Measurements from ENCODE around the gene RNF43. TPM values are rescaled to one million over a fixed set of nuclear protein-coding genes. Genes with fewer than 3 reads are reported as not detected.

The RNF43 gene
- total RNA-seq, 1 experiment from 2014 or later: 3.8 TPM

GRCh38 chr17:58390884-58391283 is 26.4 kb downstream of the RNF43 start:
- no peaks in the 10 kb centered on the region for H3K36me3 ChIP-seq (ENCODE audit: low read depth, low read length)
- ChIA-PET CTCF (no interaction called here), POLR2A (ENCODE audit: unreplicated experiment) (no interaction called here)
- DNase-seq (no peak), ATAC-seq (no peak)
- intact Hi-C loops (cut with micrococcal nuclease): loop anchor here (1.0 kb wide), 1 partner anchor 26 kb away; the partner anchor contains the start of gene RNF43
- H3K4me3 ChIP-seq (ENCODE audit: low read length): no peak overlapping the region
- no peaks in the 10 kb centered on the region for H4K20me1 ChIP-seq (ENCODE audit: low read length)
- no peak for TF ChIP-seq EZH2 (IDR thresholded peaks at IDR 0.05; ENCODE audit: low read length, unreplicated experiment)
- peaks cover 4% of the 10 kb centered on the region for H3F3A ChIP-seq (ENCODE audit: low read length, unreplicated experiment)
- no peak overlapping the region for H2AFZ ChIP-seq (ENCODE audit: low read length)
- no peak overlapping the region for H3K9ac ChIP-seq (ENCODE audit: low read length)
- no peaks in the 10 kb centered on the region for H3K9me2 ChIP-seq (replicated peaks; ENCODE audit: low read length)
- BruUV-seq (replicated peaks): no TSS peak
- H3K9me3 ChIP-seq (ENCODE audit: low read length): no peaks in the 10 kb centered on the region
- peak overlapping the region; percentile 20; the same call in 1 of the 2 replicates for H3K27ac ChIP-seq (ENCODE audit: low read length)
- peaks cover 57% of the 10 kb centered on the region for H3K4me1 ChIP-seq (ENCODE audit: insufficient read depth, low read length)
- peak overlapping the region; percentile 63 for H3K4me2 ChIP-seq (ENCODE audit: low read length)
- no peaks in the 10 kb centered on the region for H3K79me2 ChIP-seq (ENCODE audit: low read length)
- H3K27me3 ChIP-seq (ENCODE audit: low read length): no peaks in the 10 kb centered on the region

- Histone ChIP-seq H3K79me2 (ENCODE audit: low read length) (no peaks in the 10 kb centered on the region), H3K4me2 (ENCODE audit: low read length) (peak overlapping the region; percentile 71)
- TF ChIP-seq EZH2phosphoT487 (IDR thresholded peaks at IDR 0.05; ENCODE audit: borderline replicate concordance, low read length) (no peak; the same call in 1 of the 2 replicates), EZH2 (IDR thresholded peaks at IDR 0.05; ENCODE audit: low read length, unreplicated experiment) (no peak)
- TF ChIP-seq, protein P1, sequence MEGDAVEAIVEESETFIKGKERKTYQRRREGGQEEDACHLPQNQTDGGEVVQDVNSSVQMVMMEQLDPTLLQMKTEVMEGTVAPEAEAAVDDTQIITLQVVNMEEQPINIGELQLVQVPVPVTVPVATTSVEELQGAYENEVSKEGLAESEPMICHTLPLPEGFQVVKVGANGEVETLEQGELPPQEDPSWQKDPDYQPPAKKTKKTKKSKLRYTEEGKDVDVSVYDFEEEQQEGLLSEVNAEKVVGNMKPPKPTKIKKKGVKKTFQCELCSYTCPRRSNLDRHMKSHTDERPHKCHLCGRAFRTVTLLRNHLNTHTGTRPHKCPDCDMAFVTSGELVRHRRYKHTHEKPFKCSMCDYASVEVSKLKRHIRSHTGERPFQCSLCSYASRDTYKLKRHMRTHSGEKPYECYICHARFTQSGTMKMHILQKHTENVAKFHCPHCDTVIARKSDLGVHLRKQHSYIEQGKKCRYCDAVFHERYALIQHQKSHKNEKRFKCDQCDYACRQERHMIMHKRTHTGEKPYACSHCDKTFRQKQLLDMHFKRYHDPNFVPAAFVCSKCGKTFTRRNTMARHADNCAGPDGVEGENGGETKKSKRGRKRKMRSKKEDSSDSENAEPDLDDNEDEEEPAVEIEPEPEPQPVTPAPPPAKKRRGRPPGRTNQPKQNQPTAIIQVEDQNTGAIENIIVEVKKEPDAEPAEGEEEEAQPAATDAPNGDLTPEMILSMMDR (conservative IDR thresholded peaks at IDR 0.05; ENCODE audit: low read depth, low read length): no peak
These were observed 28.8 kb downstream of the RNF43 start for GRCh38 chr17:58388302-58389190.

GRCh38 chr17:58387834-58388233 is 29.5 kb downstream of the RNF43 start:
- no peaks in the 10 kb centered on the region for H3K36me3 ChIP-seq (ENCODE audit: low read depth, low read length)
- H3K4me3 ChIP-seq (ENCODE audit: low read length): peak overlapping the region; percentile 25; the same call in 1 of the 2 replicates
- H3K9me3 ChIP-seq (ENCODE audit: low read length): no peaks in the 10 kb centered on the region
- ChIA-PET CTCF (interaction anchor here (0.7 kb wide), 1 partner anchor 30 kb away, joined by 6 read pairs; no protein-coding TSS in a partner anchor), POLR2A (ENCODE audit: unreplicated experiment) (no interaction called here)
- no TSS peak for BruUV-seq (replicated peaks)
- peak; percentile 80 for TF ChIP-seq EZH2phosphoT487 (IDR thresholded peaks at IDR 0.05; ENCODE audit: borderline replicate concordance, low read length)
- no peak for TF ChIP-seq EZH2 (IDR thresholded peaks at IDR 0.05; ENCODE audit: low read length, unreplicated experiment)
- TF ChIP-seq, protein P1 (conservative IDR thresholded peaks at IDR 0.05; ENCODE audit: low read depth, low read length): no peak
- H3K9me2 ChIP-seq (replicated peaks; ENCODE audit: low read length): no peaks in the 10 kb centered on the region
- peak overlapping the region; percentile 71 for H3K4me2 ChIP-seq (ENCODE audit: low read length)
- H4K20me1 ChIP-seq (ENCODE audit: low read length): no peaks in the 10 kb centered on the region
- peak overlapping the region; percentile 82 for H3K27ac ChIP-seq (ENCODE audit: low read length)
- DNase-seq (peak; percentile 98), ATAC-seq (peak; percentile 85)
- H3F3A ChIP-seq (ENCODE audit: low read length, unreplicated experiment): peaks cover 4% of the 10 kb centered on the region
- peak overlapping the region; percentile 20; the same call in 1 of the 2 replicates for H3K9ac ChIP-seq (ENCODE audit: low read length)
- H3K27me3 ChIP-seq (ENCODE audit: low read length): no peaks in the 10 kb centered on the region
- intact Hi-C loops (cut with micrococcal nuclease): loop anchor here (1.0 kb wide), 1 partner anchor 36 kb away; the partner anchor contains the start of gene SUPT4H1
- no peaks in the 10 kb centered on the region for H3K79me2 ChIP-seq (ENCODE audit: low read length)
- H2AFZ ChIP-seq (ENCODE audit: low read length): no peak overlapping the region
- peaks cover 44% of the 10 kb centered on the region for H3K4me1 ChIP-seq (ENCODE audit: insufficient read depth, low read length)

More at GRCh38 chr17:58388302-58389190, 28.8 kb downstream of the RNF43 start:
- Histone ChIP-seq H3F3A (ENCODE audit: low read length, unreplicated experiment) (peaks cover 4% of the 10 kb centered on the region), H3K4me3 (ENCODE audit: low read length) (peak overlapping the region; percentile 25), H3K27ac (ENCODE audit: low read length) (peak overlapping the region; percentile 82), H3K9ac (ENCODE audit: low read length) (peak overlapping the region; percentile 20; the same call in 1 of the 2 replicates), H3K36me3 (ENCODE audit: low read depth, low read length) (no peaks in the 10 kb centered on the region), H4K20me1 (ENCODE audit: low read length) (no peaks in the 10 kb centered on the region), H3K9me3 (ENCODE audit: low read length) (no peaks in the 10 kb centered on the region), H3K9me2 (replicated peaks; ENCODE audit: low read length) (no peaks in the 10 kb centered on the region), H3K4me1 (ENCODE audit: insufficient read depth, low read length) (peaks cover 44% of the 10 kb centered on the region), H2AFZ (ENCODE audit: low read length) (no peak overlapping the region), H3K27me3 (ENCODE audit: low read length) (no peaks in the 10 kb centered on the region)
- ChIA-PET POLR2A (ENCODE audit: unreplicated experiment) (interaction anchor here (0.5 to 1.0 kb wide), 3 partner anchors 27 to 381 kb away, joined by 4 to 5 read pairs (median 4); no protein-coding TSS in a partner anchor), CTCF (interaction anchor here (0.6 to 0.7 kb wide), 2 partner anchors 16 to 29 kb away, joined by 5 to 6 read pairs; no protein-coding TSS in a partner anchor)
- intact Hi-C loops (cut with micrococcal nuclease): loop anchor here (1.0 kb wide), 1 partner anchor 36 kb away; the partner anchor contains the start of gene SUPT4H1
- DNase-seq (peak; percentile 71), ATAC-seq (peak; percentile 14; the same call in 1 of the 2 replicates)
- BruUV-seq (replicated peaks): no TSS peak

Data from PC-3 (cell line).